ENCODE measurements around the gene SLC23A3. TPM values are rescaled to one million over a fixed set of nuclear protein-coding genes. Genes with fewer than 3 reads are reported as not detected.
A peak's percentile ranks its signal among the peaks of the same experiment; 100 is the strongest.

SLC23A3 gene
- total and polyA plus RNA-seq, 5 donors from 2014 or later, result 1.3 TPM; not detected in 4

- Histone ChIP-seq H3K36me3 (ENCODE audit: control insufficient read depth, insufficient read depth, low read length) (peaks cover 64% of the 10 kb centered on the region), H3K4me3 (ENCODE audit: low read depth, low read length) (no peak overlapping the region), H3K4me1 (ENCODE audit: control insufficient read depth, insufficient read depth, low read length, poor library complexity, severe bottlenecking) (no peaks in the 10 kb centered on the region), H3K27ac (ENCODE audit: insufficient read depth, low read length, poor library complexity, severe bottlenecking) (no peak overlapping the region), H3K9me3 (ENCODE audit: control insufficient read depth in 2 of 2, low read length in 2 of 2) (no peaks in the 10 kb centered on the region), H3K27me3 (ENCODE audit: control insufficient read depth, insufficient read depth, low read length) (no peaks in the 10 kb centered on the region)
- peaks cover 0 to 10% (median 0%) of the 10 kb centered on the region in 4 donors for H3K4me1 Mint-ChIP-seq
- no peaks in the 10 kb centered on the region for H3K27me3 Mint-ChIP-seq
- no peak for ATAC-seq (ENCODE audit: low read depth in 2 of 2)
- H3K36me3 Mint-ChIP-seq, result peaks cover 32% of the 10 kb centered on the region
- no peak for DNase-seq
- H3K27ac Mint-ChIP-seq, result no peak overlapping the region
- H3K9me3 Mint-ChIP-seq, result no peaks in the 10 kb centered on the region
- no peak overlapping the region for H3K4me3 Mint-ChIP-seq
Measured at GRCh38 chr2:219149667-219150066, 20.2 kb downstream of the SLC23A3 start.

- H3K4me1 ChIP-seq (ENCODE audit: control insufficient read depth, insufficient read depth, low read length, poor library complexity, severe bottlenecking), result no peaks in the 10 kb centered on the region
- Mint-ChIP-seq H3K4me3 (no peak overlapping the region), H3K27ac (no peak overlapping the region), H3K36me3 (peaks cover 54% of the 10 kb centered on the region), H3K9me3 (no peaks in the 10 kb centered on the region), H3K4me1 (peaks cover 0 to 8% (median 1%) of the 10 kb centered on the region in 4 donors), H3K27me3 (no peaks in the 10 kb centered on the region)
- ATAC-seq (ENCODE audit: low read depth in 2 of 2), result no peak
- no peaks in the 10 kb centered on the region for H3K27me3 ChIP-seq (ENCODE audit: control insufficient read depth, insufficient read depth, low read length)
- DNase-seq, result no peak
- H3K36me3 ChIP-seq (ENCODE audit: control insufficient read depth, insufficient read depth, low read length), result peaks cover 58% of the 10 kb centered on the region
- H3K27ac ChIP-seq (ENCODE audit: insufficient read depth, low read length, poor library complexity, severe bottlenecking), result no peak overlapping the region
- H3K4me3 ChIP-seq (ENCODE audit: low read depth, low read length), result no peak overlapping the region
- H3K9me3 ChIP-seq (ENCODE audit: control insufficient read depth in 2 of 2, low read length in 2 of 2), result no peaks in the 10 kb centered on the region
Measured at GRCh38 chr2:219142329-219142728, 27.5 kb downstream of the SLC23A3 start.

DNA sequence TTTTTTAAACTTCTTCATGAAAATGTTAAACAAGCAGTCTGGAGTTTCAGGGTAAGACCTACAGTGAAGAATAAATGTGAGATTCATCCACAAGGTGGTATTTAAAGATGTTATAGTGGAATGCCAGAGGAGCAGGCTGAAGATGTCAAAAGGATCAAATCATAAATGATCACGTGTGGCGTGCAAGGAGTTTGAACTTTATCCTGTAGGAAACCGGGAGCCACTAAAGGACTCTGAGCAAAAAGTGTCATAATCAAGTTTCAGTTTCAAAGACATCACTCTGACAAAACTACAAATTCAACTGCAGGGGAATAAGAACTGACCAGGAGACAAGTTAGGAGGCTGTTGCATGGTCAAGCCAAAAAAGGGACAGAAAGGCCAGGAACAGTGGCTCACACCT lies 29.1 kb downstream of the SLC23A3 start:
- peaks cover 0 to 8% (median 1%) of the 10 kb centered on the region in 4 donors for H3K4me1 Mint-ChIP-seq
- peaks cover 45% of the 10 kb centered on the region for H3K36me3 Mint-ChIP-seq
- Histone ChIP-seq H3K27me3 (ENCODE audit: control insufficient read depth, insufficient read depth, low read length) (no peaks in the 10 kb centered on the region), H3K9me3 (ENCODE audit: control insufficient read depth in 2 of 2, low read length in 2 of 2) (no peaks in the 10 kb centered on the region), H3K27ac (ENCODE audit: insufficient read depth, low read length, poor library complexity, severe bottlenecking) (no peak overlapping the region), H3K4me3 (ENCODE audit: low read depth, low read length) (no peak overlapping the region), H3K36me3 (ENCODE audit: control insufficient read depth, insufficient read depth, low read length) (peaks cover 44% of the 10 kb centered on the region), H3K4me1 (ENCODE audit: control insufficient read depth, insufficient read depth, low read length, poor library complexity, severe bottlenecking) (no peaks in the 10 kb centered on the region)
- H3K9me3 Mint-ChIP-seq, result no peaks in the 10 kb centered on the region
- DNase-seq (no peak), ATAC-seq (ENCODE audit: low read depth in 2 of 2) (no peak)
- H3K27ac Mint-ChIP-seq, result no peak overlapping the region
- H3K27me3 Mint-ChIP-seq, result no peaks in the 10 kb centered on the region
- peak overlapping the region in 1 of 4 donors; percentile 29 for H3K4me3 Mint-ChIP-seq

DNA sequence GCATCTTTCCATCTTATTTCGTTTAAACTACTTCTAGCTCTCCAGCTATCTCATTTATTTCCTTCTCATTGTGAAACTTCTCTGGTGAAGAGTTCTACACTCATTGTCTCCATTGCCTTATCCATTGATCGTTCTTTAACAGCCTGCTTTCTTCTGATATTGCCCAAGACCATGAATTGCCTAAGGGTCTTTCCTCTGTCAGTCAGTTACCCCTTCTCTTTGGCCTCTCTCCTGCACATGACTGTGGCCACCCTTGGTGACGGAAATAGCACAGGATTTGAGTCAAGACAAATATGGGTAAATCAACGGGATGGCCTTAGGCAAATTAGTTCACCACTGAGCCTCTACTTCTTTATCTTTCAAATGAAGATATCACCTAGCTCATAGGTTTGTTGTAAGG lies 35.9 kb downstream of the SLC23A3 start:
- Histone ChIP-seq H3K4me3 (ENCODE audit: low read depth, low read length) (no peak overlapping the region), H3K27me3 (ENCODE audit: control insufficient read depth, insufficient read depth, low read length) (no peaks in the 10 kb centered on the region), H3K4me1 (ENCODE audit: control insufficient read depth, insufficient read depth, low read length, poor library complexity, severe bottlenecking) (no peaks in the 10 kb centered on the region), H3K9me3 (ENCODE audit: control insufficient read depth in 2 of 2, low read length in 2 of 2) (no peaks in the 10 kb centered on the region), H3K27ac (ENCODE audit: insufficient read depth, low read length, poor library complexity, severe bottlenecking) (no peak overlapping the region), H3K36me3 (ENCODE audit: control insufficient read depth, insufficient read depth, low read length) (peaks cover 8% of the 10 kb centered on the region)
- H3K9me3 Mint-ChIP-seq, result no peaks in the 10 kb centered on the region
- no peak for DNase-seq
- H3K27me3 Mint-ChIP-seq, result no peaks in the 10 kb centered on the region
- peaks cover 32% of the 10 kb centered on the region for H3K36me3 Mint-ChIP-seq
- peak overlapping the region in 1 of 4 donors; percentile 68 for H3K4me3 Mint-ChIP-seq
- H3K4me1 Mint-ChIP-seq, result peaks cover 0 to 7% (median 0%) of the 10 kb centered on the region in 4 donors
- ATAC-seq (ENCODE audit: low read depth in 2 of 2), result no peak
- no peak overlapping the region for H3K27ac Mint-ChIP-seq

GRCh38 chr2:219131744-219132143 lies 38.1 kb downstream of the SLC23A3 start:
- H3K27me3 ChIP-seq (ENCODE audit: control insufficient read depth, insufficient read depth, low read length), result no peaks in the 10 kb centered on the region
- no peak overlapping the region for H3K27ac ChIP-seq (ENCODE audit: insufficient read depth, low read length, poor library complexity, severe bottlenecking)
- Mint-ChIP-seq H3K9me3 (no peaks in the 10 kb centered on the region), H3K27ac (no peak overlapping the region), H3K4me3 (no peak overlapping the region), H3K4me1 (peaks cover 0 to 17% (median 3%) of the 10 kb centered on the region in 4 donors), H3K27me3 (no peaks in the 10 kb centered on the region), H3K36me3 (peaks cover 22% of the 10 kb centered on the region)
- no peak for DNase-seq
- H3K9me3 ChIP-seq (ENCODE audit: control insufficient read depth in 2 of 2, low read length in 2 of 2), result no peaks in the 10 kb centered on the region
- ATAC-seq (ENCODE audit: low read depth in 2 of 2), result no peak
- H3K4me1 ChIP-seq (ENCODE audit: control insufficient read depth, insufficient read depth, low read length, poor library complexity, severe bottlenecking), result no peaks in the 10 kb centered on the region
- no peak overlapping the region for H3K4me3 ChIP-seq (ENCODE audit: low read depth, low read length)
- peaks cover 6% of the 10 kb centered on the region for H3K36me3 ChIP-seq (ENCODE audit: control insufficient read depth, insufficient read depth, low read length)

DNA sequence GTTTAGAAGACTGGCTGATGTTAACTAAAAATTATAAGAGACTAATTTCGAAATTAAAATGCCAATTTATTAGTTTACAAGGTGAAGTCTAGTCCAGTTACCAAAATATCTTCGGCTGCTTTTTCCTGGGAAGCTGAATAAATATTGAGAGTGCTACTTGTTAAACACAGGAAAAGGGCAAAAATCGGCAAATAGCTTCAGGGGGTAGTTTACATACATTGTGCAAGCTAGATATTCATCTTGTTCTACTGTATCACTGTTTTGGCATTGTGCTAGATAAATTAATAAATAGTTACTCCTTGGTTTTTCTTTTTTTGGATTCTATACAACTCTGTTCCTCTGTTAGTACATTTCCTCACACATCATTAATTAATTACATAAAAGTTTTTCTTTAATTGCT lies 38.5 kb downstream of the SLC23A3 start:
- H3K4me3 Mint-ChIP-seq, result no peak overlapping the region

DNA sequence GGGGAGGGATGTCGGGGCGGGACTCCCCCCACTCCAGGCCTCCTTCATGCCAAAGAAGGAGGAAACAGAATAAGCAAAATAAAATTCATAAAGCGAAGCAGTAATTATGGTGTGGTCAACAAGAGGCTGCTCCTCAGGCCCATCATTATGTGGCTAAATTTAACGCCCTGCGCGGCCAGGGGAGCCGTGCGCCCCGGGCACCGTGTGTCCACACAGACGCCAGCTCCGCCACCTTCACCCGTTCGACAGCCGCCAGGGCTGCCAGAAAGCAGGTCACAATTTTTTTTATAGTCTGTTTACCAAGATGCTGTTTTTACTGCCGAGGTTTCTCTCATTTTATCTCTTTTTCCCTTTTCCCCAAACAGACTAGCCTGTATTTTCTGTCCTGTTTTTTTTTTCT lies 40.2 kb downstream of the SLC23A3 start:
- Mint-ChIP-seq H3K9me3 (no peaks in the 10 kb centered on the region), H3K4me1 (peaks cover 6 to 30% (median 10%) of the 10 kb centered on the region in 4 donors), H3K36me3 (peaks cover 31% of the 10 kb centered on the region), H3K27me3 (no peaks in the 10 kb centered on the region), H3K4me3 (no peak overlapping the region), H3K27ac (no peak overlapping the region)
- H3K4me1 ChIP-seq (ENCODE audit: control insufficient read depth, insufficient read depth, low read length, poor library complexity, severe bottlenecking), result no peaks in the 10 kb centered on the region
- peaks cover 8% of the 10 kb centered on the region for H3K36me3 ChIP-seq (ENCODE audit: control insufficient read depth, insufficient read depth, low read length)
- no peaks in the 10 kb centered on the region for H3K27me3 ChIP-seq (ENCODE audit: control insufficient read depth, insufficient read depth, low read length)
- ATAC-seq (ENCODE audit: low read depth in 2 of 2) (no peak), DNase-seq (no peak)
- H3K27ac ChIP-seq (ENCODE audit: insufficient read depth, low read length, poor library complexity, severe bottlenecking), result no peak overlapping the region
- H3K4me3 ChIP-seq (ENCODE audit: low read depth, low read length), result no peak overlapping the region
- H3K9me3 ChIP-seq (ENCODE audit: control insufficient read depth in 2 of 2, low read length in 2 of 2), result no peaks in the 10 kb centered on the region

More for the DNA sequence above, 38.5 kb downstream of the SLC23A3 start:
- Histone ChIP-seq H3K36me3 (ENCODE audit: control insufficient read depth, insufficient read depth, low read length) (peaks cover 8% of the 10 kb centered on the region), H3K4me3 (ENCODE audit: low read depth, low read length) (no peak overlapping the region), H3K4me1 (ENCODE audit: control insufficient read depth, insufficient read depth, low read length, poor library complexity, severe bottlenecking) (no peaks in the 10 kb centered on the region), H3K27ac (ENCODE audit: insufficient read depth, low read length, poor library complexity, severe bottlenecking) (no peak overlapping the region), H3K27me3 (ENCODE audit: control insufficient read depth, insufficient read depth, low read length) (no peaks in the 10 kb centered on the region), H3K9me3 (ENCODE audit: control insufficient read depth in 2 of 2, low read length in 2 of 2) (no peaks in the 10 kb centered on the region)
- peaks cover 26% of the 10 kb centered on the region for H3K36me3 Mint-ChIP-seq
- H3K9me3 Mint-ChIP-seq, result no peaks in the 10 kb centered on the region
- no peaks in the 10 kb centered on the region for H3K27me3 Mint-ChIP-seq
- no peak overlapping the region for H3K27ac Mint-ChIP-seq
- H3K4me1 Mint-ChIP-seq, result peaks cover 0 to 21% (median 3%) of the 10 kb centered on the region in 4 donors
- no peak for DNase-seq
- ATAC-seq (ENCODE audit: low read depth in 2 of 2), result no peak

- H3K27ac Mint-ChIP-seq, result no peak overlapping the region
- no peak overlapping the region for H3K4me3 Mint-ChIP-seq
- peaks cover 23% of the 10 kb centered on the region for H3K36me3 Mint-ChIP-seq
- H3K27ac ChIP-seq (ENCODE audit: insufficient read depth, low read length, poor library complexity, severe bottlenecking), result no peak overlapping the region
- no peaks in the 10 kb centered on the region for H3K27me3 ChIP-seq (ENCODE audit: control insufficient read depth, insufficient read depth, low read length)
- ATAC-seq (ENCODE audit: low read depth in 2 of 2), result no peak
- H3K9me3 ChIP-seq (ENCODE audit: control insufficient read depth in 2 of 2, low read length in 2 of 2), result no peaks in the 10 kb centered on the region
- H3K36me3 ChIP-seq (ENCODE audit: control insufficient read depth, insufficient read depth, low read length), result peaks cover 14% of the 10 kb centered on the region
- H3K4me1 Mint-ChIP-seq, result peaks cover 9 to 34% (median 15%) of the 10 kb centered on the region in 4 donors
- no peak overlapping the region for H3K4me3 ChIP-seq (ENCODE audit: low read depth, low read length)
- no peaks in the 10 kb centered on the region for H3K4me1 ChIP-seq (ENCODE audit: control insufficient read depth, insufficient read depth, low read length, poor library complexity, severe bottlenecking)
- H3K27me3 Mint-ChIP-seq, result no peaks in the 10 kb centered on the region
- H3K9me3 Mint-ChIP-seq, result no peaks in the 10 kb centered on the region
- no peak for DNase-seq
Measured at GRCh38 chr2:219128396-219128795, 41.4 kb downstream of the SLC23A3 start.
